CD4-positive, CD25-positive, alpha-beta regulatory T cell (primary cell): ENCODE data around the gene RABGAP1L. TPM values are rescaled to one million over a fixed set of nuclear protein-coding genes. Genes with fewer than 3 reads are reported as not detected.
A peak's percentile ranks its signal among the peaks of the same experiment; 100 is the strongest.
"Not testable (repeated sequence)": the region's sequence is repeated elsewhere in the genome, so short reads cannot be mapped to it uniquely, and the experiment has no call there.

Experiments used
- ATAC-seq, 2 donors: fragments of 150-1000 bp; cut with Tn5 transposase; one replicate each; pipeline ENCODE4 v1.10.0; 2021; ENCODE audit warnings: low read depth in 2 of 2, moderate number of reproducible peaks in 2 of 2, moderate library complexity in 1 of 2
- DNase-seq, 3 donors: peaks; one replicate each; pipeline versions ENCODE4 v3.0.0 to v3.0.0-alpha.2; 2012 to 2022; ENCODE audit warnings: mixed read lengths in 1 of 3
- H3K27ac ChIP-seq: one replicate; pipeline ENCODE4 v1.7.0; 2013; ENCODE audit warnings: mild to moderate bottlenecking, low read length; ENCODE audit not compliant: insufficient read depth, poor library complexity, severe bottlenecking
- H3K27me3 ChIP-seq: one replicate; pipeline ENCODE4 v1.7.0; 2013; ENCODE audit warnings: low read length; ENCODE audit not compliant: control insufficient read depth, insufficient read depth
- H3K36me3 ChIP-seq: one replicate; pipeline ENCODE4 v1.7.0; 2013; ENCODE audit warnings: mild to moderate bottlenecking, low read length, moderate library complexity; ENCODE audit not compliant: control insufficient read depth, insufficient read depth
- H3K4me1 ChIP-seq: 2 replicates; pipeline ENCODE4 v1.7.0; 2013; ENCODE audit warnings: mild to moderate bottlenecking, low read length; ENCODE audit not compliant: insufficient read depth, control insufficient read depth, poor library complexity, severe bottlenecking
- H3K4me3 ChIP-seq: one replicate; pipeline ENCODE4 v1.7.0; 2013; ENCODE audit warnings: low read depth, mild to moderate bottlenecking, low read length, moderate library complexity
- H3K9me3 ChIP-seq, 2 experiments: 1 replicate in 1 of 2; 2 replicates in 1 of 2; pipeline ENCODE4 v1.7.0; 2013; ENCODE audit warnings: low read length in 2 of 2, mild to moderate bottlenecking in 1 of 2, moderate library complexity in 1 of 2; ENCODE audit not compliant: control insufficient read depth in 2 of 2
- H3K27ac Mint-ChIP-seq, 3 donors: one replicate each; pipeline ENCODE4 v1.8.0; 2020 to 2022; ENCODE audit warnings: mild to moderate bottlenecking in 3 of 3, mixed read lengths in 3 of 3, moderate library complexity in 2 of 3
- H3K27me3 Mint-ChIP-seq: one replicate; pipeline ENCODE4 v1.8.0; 2022; ENCODE audit warnings: mild to moderate bottlenecking, mixed read lengths
- H3K36me3 Mint-ChIP-seq: one replicate; pipeline ENCODE4 v1.8.0; 2020; ENCODE audit warnings: mixed read lengths
- H3K4me1 Mint-ChIP-seq, 4 donors: one replicate each; pipeline ENCODE4 v1.8.0; 2020 to 2022; ENCODE audit warnings: mixed read lengths in 4 of 4, mild to moderate bottlenecking in 1 of 4
- H3K4me3 Mint-ChIP-seq, 4 donors: one replicate each; pipeline ENCODE4 v1.8.0; 2020 to 2022; ENCODE audit warnings: mild to moderate bottlenecking in 4 of 4, mixed read lengths in 4 of 4, moderate library complexity in 3 of 4
- H3K9me3 Mint-ChIP-seq, 7 donors: one replicate each; pipeline ENCODE4 v1.8.0; 2020 to 2022; ENCODE audit warnings: mixed read lengths in 7 of 7, mild to moderate bottlenecking in 3 of 7, moderate library complexity in 2 of 7
- polyA plus RNA-seq, 4 donors: library from polyadenylated mRNA; unstranded; fragments of 300-500 nt; fragmentation: Illumina TruSeq; gene quantifications; one replicate each; pipeline ENCODE4 v1.2.3, GENCODE V29; 2021
- total RNA-seq: library from RNA; stranded (reverse); gene quantifications from one replicate; pipeline ENCODE4 v1.2.3, GENCODE V29; 2022

Gene RABGAP1L
- total and polyA plus RNA-seq, 5 donors from 2014 or later: 69.7 to 118 (median 84.9) TPM

GRCh38 chr1:174408146-174408545 is 248.8 kb downstream of the RABGAP1L start:
- Histone ChIP-seq H3K9me3 (no peaks in the 10 kb centered on the region), H3K4me3 (no peak overlapping the region), H3K27ac (no peak overlapping the region), H3K27me3 (no peaks in the 10 kb centered on the region), H3K36me3 (no peaks in the 10 kb centered on the region), H3K4me1 (no peaks in the 10 kb centered on the region)
- DNase-seq: no peak
- peaks cover 22% of the 10 kb centered on the region for H3K36me3 Mint-ChIP-seq
- H3K9me3 Mint-ChIP-seq: peaks cover 2 to 20% (median 5%) of the 10 kb centered on the region in 7 donors
- H3K4me1 Mint-ChIP-seq: peaks cover 21 to 30% (median 25%) of the 10 kb centered on the region in 4 donors
- H3K27ac Mint-ChIP-seq: no peak overlapping the region
- no peak overlapping the region for H3K4me3 Mint-ChIP-seq
- ATAC-seq: no peak
- no peaks in the 10 kb centered on the region for H3K27me3 Mint-ChIP-seq

GRCh38 chr1:174409801-174410200 is 250.5 kb downstream of the RABGAP1L start:
- peaks cover 27 to 36% (median 34%) of the 10 kb centered on the region in 4 donors for H3K4me1 Mint-ChIP-seq
- H3K36me3 Mint-ChIP-seq: peaks cover 22% of the 10 kb centered on the region
- not testable (repeated sequence) for H3K4me3 ChIP-seq, H3K27me3 ChIP-seq, DNase-seq, H3K27ac ChIP-seq, H3K36me3 ChIP-seq, ATAC-seq, H3K4me3 Mint-ChIP-seq, H3K27ac Mint-ChIP-seq, H3K9me3 ChIP-seq, H3K27me3 Mint-ChIP-seq, H3K4me1 ChIP-seq
- peaks cover 2 to 20% (median 5%) of the 10 kb centered on the region in 7 donors for H3K9me3 Mint-ChIP-seq

GRCh38 chr1:174413632-174414031 is 254.3 kb downstream of the RABGAP1L start:
- no peaks in the 10 kb centered on the region for H3K4me1 ChIP-seq
- no peak overlapping the region for H3K27ac ChIP-seq
- Mint-ChIP-seq H3K4me3 (no peak overlapping the region), H3K36me3 (peaks cover 11% of the 10 kb centered on the region), H3K9me3 (peaks cover 0 to 14% (median 4%) of the 10 kb centered on the region in 7 donors), H3K27ac (no peak overlapping the region), H3K27me3 (no peaks in the 10 kb centered on the region), H3K4me1 (peaks cover 26 to 37% (median 32%) of the 10 kb centered on the region in 4 donors)
- H3K9me3 ChIP-seq: no peaks in the 10 kb centered on the region
- no peaks in the 10 kb centered on the region for H3K27me3 ChIP-seq
- no peak overlapping the region for H3K4me3 ChIP-seq
- no peaks in the 10 kb centered on the region for H3K36me3 ChIP-seq
- DNase-seq (no peak), ATAC-seq (no peak)

- Mint-ChIP-seq H3K27ac (peak overlapping the region in 1 of 3 donors; percentile 4), H3K27me3 (no peaks in the 10 kb centered on the region), H3K4me1 (peaks cover 26 to 36% (median 32%) of the 10 kb centered on the region in 4 donors), H3K36me3 (peaks cover 8% of the 10 kb centered on the region), H3K9me3 (peaks cover 0 to 14% (median 4%) of the 10 kb centered on the region in 7 donors), H3K4me3 (peak overlapping the region in 2 of 4 donors; percentile 48 to 56)
- H3K4me1 ChIP-seq: no peaks in the 10 kb centered on the region
- peak overlapping the region; percentile 50 for H3K4me3 ChIP-seq
- H3K36me3 ChIP-seq: no peaks in the 10 kb centered on the region
- no peak overlapping the region for H3K27ac ChIP-seq
- no peaks in the 10 kb centered on the region for H3K27me3 ChIP-seq
- DNase-seq (peak in 1 of 3 donors; percentile 28), ATAC-seq (no peak)
- no peaks in the 10 kb centered on the region for H3K9me3 ChIP-seq
Measured at GRCh38 chr1:174414203-174414602, 254.9 kb downstream of the RABGAP1L start.

- H3K4me3 Mint-ChIP-seq: no peak overlapping the region
- Histone ChIP-seq H3K27ac (no peak overlapping the region), H3K36me3 (no peaks in the 10 kb centered on the region), H3K27me3 (no peaks in the 10 kb centered on the region), H3K4me1 (no peaks in the 10 kb centered on the region), H3K4me3 (no peak overlapping the region), H3K9me3 (no peaks in the 10 kb centered on the region)
- DNase-seq (no peak), ATAC-seq (no peak)
- peaks cover 0 to 10% (median 2%) of the 10 kb centered on the region in 7 donors for H3K9me3 Mint-ChIP-seq
- H3K27ac Mint-ChIP-seq: peak overlapping the region in 1 of 3 donors; percentile 9
- H3K4me1 Mint-ChIP-seq: peaks cover 20 to 39% (median 34%) of the 10 kb centered on the region in 4 donors
- H3K27me3 Mint-ChIP-seq: no peaks in the 10 kb centered on the region
- H3K36me3 Mint-ChIP-seq: peaks cover 3% of the 10 kb centered on the region
Measured at GRCh38 chr1:174415506-174415905, 256.2 kb downstream of the RABGAP1L start.

GRCh38 chr1:174417921-174418320 is 258.6 kb downstream of the RABGAP1L start:
- ATAC-seq (no peak), DNase-seq (no peak)
- no peaks in the 10 kb centered on the region for H3K9me3 Mint-ChIP-seq
- Histone ChIP-seq H3K36me3 (no peaks in the 10 kb centered on the region), H3K9me3 (no peaks in the 10 kb centered on the region), H3K4me3 (no peak overlapping the region), H3K27ac (no peak overlapping the region), H3K27me3 (no peaks in the 10 kb centered on the region), H3K4me1 (no peaks in the 10 kb centered on the region)
- no peak overlapping the region for H3K4me3 Mint-ChIP-seq
- no peaks in the 10 kb centered on the region for H3K36me3 Mint-ChIP-seq
- H3K4me1 Mint-ChIP-seq: peaks cover 11 to 23% (median 18%) of the 10 kb centered on the region in 4 donors
- no peak overlapping the region for H3K27ac Mint-ChIP-seq
- H3K27me3 Mint-ChIP-seq: no peaks in the 10 kb centered on the region

- Mint-ChIP-seq H3K9me3 (no peaks in the 10 kb centered on the region), H3K27ac (no peak overlapping the region), H3K4me3 (no peak overlapping the region), H3K27me3 (no peaks in the 10 kb centered on the region), H3K36me3 (no peaks in the 10 kb centered on the region), H3K4me1 (peaks cover 4 to 10% (median 6%) of the 10 kb centered on the region in 4 donors)
- DNase-seq (no peak), ATAC-seq (no peak)
- no peak overlapping the region for H3K27ac ChIP-seq
- H3K9me3 ChIP-seq: no peaks in the 10 kb centered on the region
- H3K4me3 ChIP-seq: no peak overlapping the region
- no peaks in the 10 kb centered on the region for H3K4me1 ChIP-seq
- H3K27me3 ChIP-seq: no peaks in the 10 kb centered on the region
- H3K36me3 ChIP-seq: no peaks in the 10 kb centered on the region
Measured at GRCh38 chr1:174425121-174425520, 265.8 kb downstream of the RABGAP1L start.

GRCh38 chr1:174426153-174426552 is 266.8 kb downstream of the RABGAP1L start:
- H3K4me1 Mint-ChIP-seq: peaks cover 4 to 10% (median 6%) of the 10 kb centered on the region in 4 donors
- H3K4me3 Mint-ChIP-seq: no peak overlapping the region
- H3K27me3 Mint-ChIP-seq: no peaks in the 10 kb centered on the region
- Histone ChIP-seq H3K27me3 (no peaks in the 10 kb centered on the region), H3K36me3 (no peaks in the 10 kb centered on the region), H3K9me3 (no peaks in the 10 kb centered on the region), H3K4me1 (no peaks in the 10 kb centered on the region), H3K27ac (no peak overlapping the region), H3K4me3 (no peak overlapping the region)
- no peak for DNase-seq
- no peak overlapping the region for H3K27ac Mint-ChIP-seq
- H3K36me3 Mint-ChIP-seq: no peaks in the 10 kb centered on the region
- H3K9me3 Mint-ChIP-seq: no peaks in the 10 kb centered on the region
- ATAC-seq: no peak
